OCI-LY3 (cell line): ENCODE data around the gene SNPH.

ENCODE experiments used
- CTCF ChIP-seq: fragments of 200-600, 300-600 bp; sonication (generic); IDR thresholded peaks from 2 replicates; pipeline ENCODE4 v1.5.1; 2014; ENCODE audit warnings: antibody characterized with exemption, low read length, low read depth
- EZH2phosphoT487 ChIP-seq: fragments of 200-600 bp; shearing (Covaris generic); IDR thresholded peaks from 2 replicates; pipeline ENCODE4 v1.6.1; 2018; ENCODE audit warnings: antibody characterized with exemption, mixed run types, low read depth

- TF ChIP-seq CTCF = no peak
- TF ChIP-seq EZH2phosphoT487 = no peak
Observed at GRCh38 chr20:1255675-1256074, 10.4 kb upstream of the SNPH start.
